ENCODE data around the gene DNAJC17.

Gene DNAJC17

GRCh38 chr15:40793216-40793989, 13.9 kb downstream of the DNAJC17 start:
- H3K9me3 ChIP-seq (ENCODE audit: control insufficient read depth in 5 of 5, low read length in 5 of 5) = no peaks in the 10 kb centered on the region
- H3K36me3 ChIP-seq (ENCODE audit: control insufficient read depth in 5 of 5, insufficient read depth in 5 of 5, low read length in 5 of 5) = peaks cover 0 to 12% (median 4%) of the 10 kb centered on the region in 5 donors
- H3K27ac ChIP-seq (ENCODE audit: low read depth, low read length) = no peak overlapping the region
- no peaks in the 10 kb centered on the region for H3K27me3 ChIP-seq (ENCODE audit: control insufficient read depth in 5 of 5, insufficient read depth in 4 of 5, low read length in 5 of 5)
- H3K4me1 ChIP-seq (ENCODE audit: control insufficient read depth in 5 of 5, insufficient read depth in 5 of 5, low read length in 5 of 5) = peaks cover 4 to 29% (median 18%) of the 10 kb centered on the region in 5 donors
- H3K9ac ChIP-seq (ENCODE audit: low read length in 5 of 5) = no peak overlapping the region
- no peak overlapping the region for H3K4me3 ChIP-seq (ENCODE audit: low read depth in 1 of 5, low read length in 5 of 5)

GRCh38 chr15:40792394-40792793, 14.9 kb downstream of the DNAJC17 start:
- Histone ChIP-seq H3K9ac (ENCODE audit: low read length in 5 of 5) (no peak overlapping the region), H3K9me3 (ENCODE audit: control insufficient read depth in 5 of 5, low read length in 5 of 5) (no peaks in the 10 kb centered on the region), H3K27me3 (ENCODE audit: control insufficient read depth in 5 of 5, insufficient read depth in 4 of 5, low read length in 5 of 5) (no peaks in the 10 kb centered on the region), H3K4me1 (ENCODE audit: control insufficient read depth in 5 of 5, insufficient read depth in 5 of 5, low read length in 5 of 5) (peaks cover 4 to 34% (median 23%) of the 10 kb centered on the region in 5 donors), H3K36me3 (ENCODE audit: control insufficient read depth in 5 of 5, insufficient read depth in 5 of 5, low read length in 5 of 5) (peaks cover 0 to 8% (median 4%) of the 10 kb centered on the region in 5 donors), H3K4me3 (ENCODE audit: low read depth in 1 of 5, low read length in 5 of 5) (no peak overlapping the region), H3K27ac (ENCODE audit: low read depth, low read length) (no peak overlapping the region)

- peaks cover 0 to 8% (median 4%) of the 10 kb centered on the region in 5 donors for H3K36me3 ChIP-seq (ENCODE audit: control insufficient read depth in 5 of 5, insufficient read depth in 5 of 5, low read length in 5 of 5)
- no peak overlapping the region for H3K4me3 ChIP-seq (ENCODE audit: low read depth in 1 of 5, low read length in 5 of 5)
- H3K27me3 ChIP-seq (ENCODE audit: control insufficient read depth in 5 of 5, insufficient read depth in 4 of 5, low read length in 5 of 5) = no peaks in the 10 kb centered on the region
- H3K4me1 ChIP-seq (ENCODE audit: control insufficient read depth in 5 of 5, insufficient read depth in 5 of 5, low read length in 5 of 5) = peaks cover 4 to 39% (median 20%) of the 10 kb centered on the region in 5 donors
- no peak overlapping the region for H3K9ac ChIP-seq (ENCODE audit: low read length in 5 of 5)
- no peak overlapping the region for H3K27ac ChIP-seq (ENCODE audit: low read depth, low read length)
- no peaks in the 10 kb centered on the region for H3K9me3 ChIP-seq (ENCODE audit: control insufficient read depth in 5 of 5, low read length in 5 of 5)
These were observed 16.6 kb downstream of the DNAJC17 start for GRCh38 chr15:40790718-40791117.

- Histone ChIP-seq H3K4me1 (ENCODE audit: control insufficient read depth in 5 of 5, insufficient read depth in 5 of 5, low read length in 5 of 5) (peaks cover 4 to 33% (median 19%) of the 10 kb centered on the region in 5 donors), H3K27ac (ENCODE audit: low read depth, low read length) (no peak overlapping the region), H3K9ac (ENCODE audit: low read length in 5 of 5) (no peak overlapping the region), H3K27me3 (ENCODE audit: control insufficient read depth in 5 of 5, insufficient read depth in 4 of 5, low read length in 5 of 5) (no peaks in the 10 kb centered on the region), H3K4me3 (ENCODE audit: low read depth in 1 of 5, low read length in 5 of 5) (no peak overlapping the region), H3K36me3 (ENCODE audit: control insufficient read depth in 5 of 5, insufficient read depth in 5 of 5, low read length in 5 of 5) (peaks cover 0 to 8% (median 4%) of the 10 kb centered on the region in 5 donors), H3K9me3 (ENCODE audit: control insufficient read depth in 5 of 5, low read length in 5 of 5) (no peaks in the 10 kb centered on the region)
These were observed 17.3 kb downstream of the DNAJC17 start for GRCh38 chr15:40789999-40790398.

- Histone ChIP-seq H3K9me3 (ENCODE audit: control insufficient read depth in 5 of 5, low read length in 5 of 5) (no peaks in the 10 kb centered on the region), H3K4me3 (ENCODE audit: low read depth in 1 of 5, low read length in 5 of 5) (no peak overlapping the region), H3K27ac (ENCODE audit: low read depth, low read length) (no peak overlapping the region), H3K4me1 (ENCODE audit: control insufficient read depth in 5 of 5, insufficient read depth in 5 of 5, low read length in 5 of 5) (peaks cover 4 to 31% (median 19%) of the 10 kb centered on the region in 5 donors), H3K36me3 (ENCODE audit: control insufficient read depth in 5 of 5, insufficient read depth in 5 of 5, low read length in 5 of 5) (peaks cover 0 to 8% (median 4%) of the 10 kb centered on the region in 5 donors), H3K9ac (ENCODE audit: low read length in 5 of 5) (no peak overlapping the region), H3K27me3 (ENCODE audit: control insufficient read depth in 5 of 5, insufficient read depth in 4 of 5, low read length in 5 of 5) (no peaks in the 10 kb centered on the region)
These were observed 18.2 kb downstream of the DNAJC17 start for GRCh38 chr15:40789119-40789518.

- Histone ChIP-seq H3K4me3 (ENCODE audit: low read depth in 1 of 5, low read length in 5 of 5) (no peak overlapping the region), H3K9me3 (ENCODE audit: control insufficient read depth in 5 of 5, low read length in 5 of 5) (no peaks in the 10 kb centered on the region), H3K4me1 (ENCODE audit: control insufficient read depth in 5 of 5, insufficient read depth in 5 of 5, low read length in 5 of 5) (peaks cover 0 to 19% (median 12%) of the 10 kb centered on the region in 5 donors), H3K27ac (ENCODE audit: low read depth, low read length) (no peak overlapping the region), H3K9ac (ENCODE audit: low read length in 5 of 5) (peak overlapping the region in 1 of 5 donors; percentile 19), H3K36me3 (ENCODE audit: control insufficient read depth in 5 of 5, insufficient read depth in 5 of 5, low read length in 5 of 5) (peaks cover 0 to 8% (median 4%) of the 10 kb centered on the region in 5 donors), H3K27me3 (ENCODE audit: control insufficient read depth in 5 of 5, insufficient read depth in 4 of 5, low read length in 5 of 5) (no peaks in the 10 kb centered on the region)
These were observed 19.3 kb downstream of the DNAJC17 start for GRCh38 chr15:40787991-40788390.

GRCh38 chr15:40787344-40787841, 19.9 kb downstream of the DNAJC17 start:
- H3K9ac ChIP-seq (ENCODE audit: low read length in 5 of 5) = peak overlapping the region in 1 of 5 donors; percentile 19
- H3K4me3 ChIP-seq (ENCODE audit: low read depth in 1 of 5, low read length in 5 of 5) = no peak overlapping the region
- H3K9me3 ChIP-seq (ENCODE audit: control insufficient read depth in 5 of 5, low read length in 5 of 5) = no peaks in the 10 kb centered on the region

GRCh38 chr15:40785814-40786213, 21.5 kb downstream of the DNAJC17 start:
- H3K27me3 ChIP-seq (ENCODE audit: control insufficient read depth in 5 of 5, insufficient read depth in 4 of 5, low read length in 5 of 5) = no peaks in the 10 kb centered on the region
- H3K9me3 ChIP-seq (ENCODE audit: control insufficient read depth in 5 of 5, low read length in 5 of 5) = no peaks in the 10 kb centered on the region
- H3K4me1 ChIP-seq (ENCODE audit: control insufficient read depth in 5 of 5, insufficient read depth in 5 of 5, low read length in 5 of 5) = peaks cover 0 to 19% (median 12%) of the 10 kb centered on the region in 5 donors
- peaks cover 0 to 2% (median 0%) of the 10 kb centered on the region in 5 donors for H3K36me3 ChIP-seq (ENCODE audit: control insufficient read depth in 5 of 5, insufficient read depth in 5 of 5, low read length in 5 of 5)
- H3K4me3 ChIP-seq (ENCODE audit: low read depth in 1 of 5, low read length in 5 of 5) = no peak overlapping the region
- no peak overlapping the region for H3K27ac ChIP-seq (ENCODE audit: low read depth, low read length)
- H3K9ac ChIP-seq (ENCODE audit: low read length in 5 of 5) = no peak overlapping the region

More at GRCh38 chr15:40787344-40787841, 19.9 kb downstream of the DNAJC17 start:
- Histone ChIP-seq H3K27me3 (ENCODE audit: control insufficient read depth in 5 of 5, insufficient read depth in 4 of 5, low read length in 5 of 5) (no peaks in the 10 kb centered on the region), H3K27ac (ENCODE audit: low read depth, low read length) (no peak overlapping the region), H3K36me3 (ENCODE audit: control insufficient read depth in 5 of 5, insufficient read depth in 5 of 5, low read length in 5 of 5) (peaks cover 0 to 8% (median 4%) of the 10 kb centered on the region in 5 donors), H3K4me1 (ENCODE audit: control insufficient read depth in 5 of 5, insufficient read depth in 5 of 5, low read length in 5 of 5) (peaks cover 0 to 19% (median 12%) of the 10 kb centered on the region in 5 donors)

GRCh38 chr15:40785164-40785563, 22.1 kb downstream of the DNAJC17 start:
- H3K9me3 ChIP-seq (ENCODE audit: control insufficient read depth in 5 of 5, low read length in 5 of 5) = no peaks in the 10 kb centered on the region
- peaks cover 0 to 19% (median 12%) of the 10 kb centered on the region in 5 donors for H3K4me1 ChIP-seq (ENCODE audit: control insufficient read depth in 5 of 5, insufficient read depth in 5 of 5, low read length in 5 of 5)
- no peak overlapping the region for H3K9ac ChIP-seq (ENCODE audit: low read length in 5 of 5)
- H3K27ac ChIP-seq (ENCODE audit: low read depth, low read length) = no peak overlapping the region
- no peak overlapping the region for H3K4me3 ChIP-seq (ENCODE audit: low read depth in 1 of 5, low read length in 5 of 5)
- H3K36me3 ChIP-seq (ENCODE audit: control insufficient read depth in 5 of 5, insufficient read depth in 5 of 5, low read length in 5 of 5) = no peaks in the 10 kb centered on the region
- no peaks in the 10 kb centered on the region for H3K27me3 ChIP-seq (ENCODE audit: control insufficient read depth in 5 of 5, insufficient read depth in 4 of 5, low read length in 5 of 5)

- no peak overlapping the region for H3K27ac ChIP-seq (ENCODE audit: low read depth, low read length)
- H3K9ac ChIP-seq (ENCODE audit: low read length in 5 of 5) = no peak overlapping the region
- H3K4me3 ChIP-seq (ENCODE audit: low read depth in 1 of 5, low read length in 5 of 5) = no peak overlapping the region
- H3K27me3 ChIP-seq (ENCODE audit: control insufficient read depth in 5 of 5, insufficient read depth in 4 of 5, low read length in 5 of 5) = no peaks in the 10 kb centered on the region
- H3K4me1 ChIP-seq (ENCODE audit: control insufficient read depth in 5 of 5, insufficient read depth in 5 of 5, low read length in 5 of 5) = peaks cover 0 to 14% (median 8%) of the 10 kb centered on the region in 5 donors
- no peaks in the 10 kb centered on the region for H3K9me3 ChIP-seq (ENCODE audit: control insufficient read depth in 5 of 5, low read length in 5 of 5)
- H3K36me3 ChIP-seq (ENCODE audit: control insufficient read depth in 5 of 5, insufficient read depth in 5 of 5, low read length in 5 of 5) = peaks cover 0 to 22% (median 18%) of the 10 kb centered on the region in 5 donors
These were observed 24.6 kb downstream of the DNAJC17 start for GRCh38 chr15:40782609-40783227.
